ENCODE results near the gene SUPT4H1.

GRCh38 chr17:58315750-58316149, 36.3 kb downstream of the SUPT4H1 start:
- TF ChIP-seq POLR2A (IDR thresholded peaks at IDR 0.05): no peak
- TF ChIP-seq CTCF (IDR thresholded peaks at IDR 0.05): no peak

Data from testis (tissue), 2 donors.